Lower lobe of right lung (tissue), 2 donors: Measurements from ENCODE around the gene NECTIN2. TPM values are rescaled to one million over a fixed set of nuclear protein-coding genes. Genes with fewer than 3 reads are reported as not detected.

Source experiments
- ATAC-seq, 2 donors: fragments of 200-7000 bp; cut with Tn5 transposase; one replicate each; pipeline ENCODE4 v1.9.1; 2020 to 2022; ENCODE audit warnings: mild to moderate bottlenecking in 2 of 2, moderate library complexity in 2 of 2
- DNase-seq: peaks from one replicate; pipeline ENCODE4 v3.0.0-alpha.2; 2020
- H3K27ac ChIP-seq: fragments of 200-600 bp; one replicate; pipeline ENCODE4 v1.8.0; 2022
- H3K27me3 ChIP-seq: fragments of 200-600 bp; one replicate; pipeline ENCODE4 v1.8.0; 2022; ENCODE audit warnings: low read depth
- H3K36me3 ChIP-seq: fragments of 200-600 bp; one replicate; pipeline ENCODE4 v1.8.0; 2022; ENCODE audit warnings: mild to moderate bottlenecking
- H3K4me1 ChIP-seq: fragments of 200-600 bp; one replicate; pipeline ENCODE4 v1.8.0; 2022
- H3K4me3 ChIP-seq: fragments of 200-600 bp; one replicate; pipeline ENCODE4 v1.8.0; 2022; ENCODE audit warnings: mild to moderate bottlenecking
- H3K9me3 ChIP-seq: fragments of 200-600 bp; one replicate; pipeline ENCODE4 v1.8.0; 2022
- intact Hi-C: fragments of 100-400 bp; cut with DNase I; formaldehyde crosslinking; loops from one replicate; pipeline ENCODE4 v1.11.0; 2022
- total RNA-seq: library from RNA; stranded (reverse); fragmentation: NEBNext Ultra II Directional; extraction: Animal tissue kit (Norgen Biotek cat#: 25700); gene quantifications from one replicate; pipeline ENCODE4 v1.2.1, GENCODE V29; 2021
- TF ChIP-seq, protein P1 (sequence below): fragments of 200-600 bp; IDR thresholded peaks from one replicate; pipeline ENCODE4 v1.8.0; 2022; ENCODE audit warnings: antibody characterized with exemption, mild to moderate bottlenecking
- donor health status: DM: no; HTN: yes; CAD: no; lungs with severe emphysema.

The NECTIN2 gene
- total RNA-seq, 1 donor from 2014 or later: 75.1 TPM

DNA sequence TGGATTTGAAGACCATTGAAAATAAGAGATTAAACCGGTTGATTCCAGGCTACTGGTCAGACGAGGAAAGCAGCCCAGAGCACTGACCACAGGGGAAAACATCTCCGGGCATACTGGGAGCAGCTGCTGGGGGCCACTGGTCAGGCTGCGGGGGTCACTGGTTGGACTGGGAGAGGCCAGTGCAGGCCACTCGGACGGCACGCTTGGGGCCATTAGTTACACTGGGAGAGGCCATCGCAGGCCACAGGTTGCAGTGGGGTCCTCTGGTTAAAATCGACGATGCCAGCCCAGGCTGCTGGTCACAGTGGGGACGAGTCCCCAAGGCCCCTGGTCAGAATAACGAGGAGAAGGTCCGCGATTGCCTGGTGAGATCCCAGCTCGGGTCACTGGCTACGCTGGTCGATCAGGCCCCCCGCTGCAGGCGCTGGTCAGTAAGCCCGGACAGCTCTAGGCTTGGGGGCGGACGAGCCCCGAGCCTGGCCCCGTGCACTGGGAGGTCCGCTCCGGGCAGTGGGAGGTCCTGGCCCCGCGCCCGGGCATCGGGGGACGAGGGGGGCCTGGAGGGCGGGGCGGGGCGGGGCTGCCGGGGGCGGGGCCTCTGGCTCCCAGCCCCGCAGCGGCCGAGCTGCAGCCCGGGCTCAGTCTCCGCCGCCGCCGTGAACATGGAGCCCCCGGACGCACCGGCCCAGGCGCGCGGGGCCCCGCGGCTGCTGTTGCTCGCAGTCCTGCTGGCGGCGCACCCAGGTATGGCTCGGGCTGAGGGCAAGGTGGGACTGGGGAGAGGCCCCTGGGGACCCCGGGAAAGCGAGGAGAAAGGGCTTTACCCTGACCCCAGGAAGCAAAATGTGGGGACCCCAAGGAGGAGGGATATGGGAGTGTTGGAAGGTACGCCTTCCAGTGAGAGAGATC, 37.4 kb upstream of the NECTIN2 start, which contains the start of gene BCAM:
TSS of gene BCAM (plus strand) at position 641 of the 909 bp plus-strand sequence. CDS start at position 663, 22 bp downstream.
- Histone ChIP-seq H3K4me3 (peak within 1 kb of the TSS; percentile 71), H3K36me3 (peaks cover 21% of the 10 kb centered on the region), H3K27ac (peak within 1 kb of the TSS; percentile 80), H3K4me1 (peaks cover 35% of the 10 kb centered on the region), H3K9me3 (no peaks in the 10 kb centered on the region), H3K27me3 (no peaks in the 10 kb centered on the region)
- TF ChIP-seq, protein P1, sequence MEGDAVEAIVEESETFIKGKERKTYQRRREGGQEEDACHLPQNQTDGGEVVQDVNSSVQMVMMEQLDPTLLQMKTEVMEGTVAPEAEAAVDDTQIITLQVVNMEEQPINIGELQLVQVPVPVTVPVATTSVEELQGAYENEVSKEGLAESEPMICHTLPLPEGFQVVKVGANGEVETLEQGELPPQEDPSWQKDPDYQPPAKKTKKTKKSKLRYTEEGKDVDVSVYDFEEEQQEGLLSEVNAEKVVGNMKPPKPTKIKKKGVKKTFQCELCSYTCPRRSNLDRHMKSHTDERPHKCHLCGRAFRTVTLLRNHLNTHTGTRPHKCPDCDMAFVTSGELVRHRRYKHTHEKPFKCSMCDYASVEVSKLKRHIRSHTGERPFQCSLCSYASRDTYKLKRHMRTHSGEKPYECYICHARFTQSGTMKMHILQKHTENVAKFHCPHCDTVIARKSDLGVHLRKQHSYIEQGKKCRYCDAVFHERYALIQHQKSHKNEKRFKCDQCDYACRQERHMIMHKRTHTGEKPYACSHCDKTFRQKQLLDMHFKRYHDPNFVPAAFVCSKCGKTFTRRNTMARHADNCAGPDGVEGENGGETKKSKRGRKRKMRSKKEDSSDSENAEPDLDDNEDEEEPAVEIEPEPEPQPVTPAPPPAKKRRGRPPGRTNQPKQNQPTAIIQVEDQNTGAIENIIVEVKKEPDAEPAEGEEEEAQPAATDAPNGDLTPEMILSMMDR: no peak
- peak; percentile 83 for DNase-seq
- peak; percentile 91 for ATAC-seq
- intact Hi-C loops: no loop called here

DNA sequence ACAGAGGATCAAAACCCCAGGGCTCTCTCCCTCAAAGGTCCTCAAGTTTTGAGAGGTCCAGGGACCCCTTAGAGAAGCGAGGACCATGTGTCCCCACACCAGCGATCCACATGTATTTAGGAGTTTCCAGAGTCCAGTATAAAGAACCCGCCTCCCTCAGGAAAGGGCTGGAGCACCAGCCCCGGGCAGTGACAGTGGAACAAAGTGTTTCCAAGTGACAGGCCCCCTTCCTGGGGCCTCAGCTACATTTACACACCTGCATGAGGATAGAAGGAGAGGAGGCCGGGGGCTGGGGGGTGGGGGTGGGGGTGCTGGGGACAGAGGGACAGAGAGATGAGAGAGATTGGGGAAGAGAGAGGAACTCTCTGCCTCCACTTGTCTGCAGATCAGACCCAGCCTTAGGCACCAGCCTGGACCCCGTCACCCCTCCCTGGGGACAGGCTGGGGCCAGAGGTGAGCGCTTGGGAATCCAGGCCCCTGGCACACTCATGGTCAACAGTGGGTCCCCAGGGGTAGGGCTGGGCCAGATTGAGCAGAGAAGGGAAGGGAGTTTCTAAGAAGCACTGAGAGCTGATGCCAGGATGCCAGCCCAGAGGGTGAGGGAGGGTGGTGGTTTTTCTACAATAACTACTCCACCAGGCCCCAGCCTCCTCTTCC, 36.4 kb upstream of the NECTIN2 start:
- intact Hi-C loops: no loop called here
- H3K4me3 ChIP-seq: peak overlapping the region; percentile 71
- peaks cover 35% of the 10 kb centered on the region for H3K4me1 ChIP-seq
- H3K27me3 ChIP-seq: no peaks in the 10 kb centered on the region
- TF ChIP-seq, protein P1: no peak
- DNase-seq: no peak
- peaks cover 31% of the 10 kb centered on the region for H3K36me3 ChIP-seq
- H3K27ac ChIP-seq: peak overlapping the region; percentile 80
- H3K9me3 ChIP-seq: no peaks in the 10 kb centered on the region
- ATAC-seq: no peak

DNA sequence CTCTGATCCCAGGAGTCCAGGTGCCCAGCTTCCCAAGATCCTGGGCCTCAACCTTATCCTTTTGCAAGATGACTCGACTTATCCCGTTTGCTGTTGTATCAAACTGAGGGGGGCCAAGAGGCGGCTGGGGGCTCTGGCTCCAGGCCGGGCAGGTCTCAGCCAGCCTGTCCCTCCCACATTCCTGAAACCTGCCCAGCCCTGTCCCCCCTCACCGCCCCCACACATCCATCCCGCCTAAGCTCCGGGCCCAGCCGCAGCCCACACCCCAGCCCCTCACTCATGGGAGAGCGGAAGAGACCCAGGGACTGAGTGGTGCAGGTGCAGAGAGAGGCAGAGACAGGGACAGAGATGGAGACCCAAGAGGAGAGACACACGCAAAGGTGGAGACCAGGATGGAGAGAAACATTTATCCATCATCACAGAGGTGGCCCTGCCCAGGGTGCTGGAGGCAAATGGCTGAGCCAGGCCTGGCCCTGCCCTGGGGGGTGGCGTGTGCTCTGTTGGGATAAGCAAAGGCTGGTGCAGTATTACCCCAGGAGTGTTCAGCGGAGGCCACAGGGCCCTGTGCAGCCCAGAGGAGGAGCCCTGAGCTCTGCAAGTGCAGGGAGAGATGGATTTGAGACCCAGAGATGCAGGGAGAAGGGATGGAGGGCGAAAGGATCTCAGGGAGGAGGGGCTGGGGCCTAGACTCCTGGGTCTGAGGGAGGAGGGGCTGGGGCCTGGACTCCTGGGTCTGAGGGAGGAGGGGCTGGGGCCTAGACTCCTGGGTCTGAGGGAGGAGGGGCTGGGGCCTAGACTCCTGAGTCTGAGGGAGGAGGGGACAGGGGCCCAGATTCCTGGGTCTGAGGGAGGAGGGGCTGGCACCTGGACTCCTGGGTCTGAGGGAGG, 35.6 kb upstream of the NECTIN2 start:
- Histone ChIP-seq H3K27me3 (no peaks in the 10 kb centered on the region), H3K4me1 (peaks cover 35% of the 10 kb centered on the region), H3K27ac (peak overlapping the region; percentile 3), H3K4me3 (peak overlapping the region; percentile 71), H3K9me3 (no peaks in the 10 kb centered on the region), H3K36me3 (peaks cover 38% of the 10 kb centered on the region)
- intact Hi-C loops: no loop called here
- DNase-seq: no peak
- TF ChIP-seq, protein P1: no peak
- no peak for ATAC-seq

DNA sequence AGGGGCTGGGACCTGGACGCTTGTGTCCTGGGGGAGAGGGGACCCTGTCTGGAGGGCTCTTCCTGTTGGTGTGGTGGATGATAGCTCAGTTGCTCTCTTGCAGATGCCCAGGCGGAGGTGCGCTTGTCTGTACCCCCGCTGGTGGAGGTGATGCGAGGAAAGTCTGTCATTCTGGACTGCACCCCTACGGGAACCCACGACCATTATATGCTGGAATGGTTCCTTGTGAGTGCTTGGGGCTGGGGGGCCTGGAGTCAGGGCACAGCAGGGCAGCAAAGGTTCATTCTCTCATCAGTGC, 35.0 kb upstream of the NECTIN2 start:
- no peaks in the 10 kb centered on the region for H3K27me3 ChIP-seq
- TF ChIP-seq, protein P1: no peak
- H3K27ac ChIP-seq: no peak overlapping the region
- peaks cover 43% of the 10 kb centered on the region for H3K36me3 ChIP-seq
- intact Hi-C loops: no loop called here
- H3K4me3 ChIP-seq: no peak overlapping the region
- H3K4me1 ChIP-seq: peaks cover 35% of the 10 kb centered on the region
- H3K9me3 ChIP-seq: no peaks in the 10 kb centered on the region
- ATAC-seq (no peak), DNase-seq (no peak)

DNA sequence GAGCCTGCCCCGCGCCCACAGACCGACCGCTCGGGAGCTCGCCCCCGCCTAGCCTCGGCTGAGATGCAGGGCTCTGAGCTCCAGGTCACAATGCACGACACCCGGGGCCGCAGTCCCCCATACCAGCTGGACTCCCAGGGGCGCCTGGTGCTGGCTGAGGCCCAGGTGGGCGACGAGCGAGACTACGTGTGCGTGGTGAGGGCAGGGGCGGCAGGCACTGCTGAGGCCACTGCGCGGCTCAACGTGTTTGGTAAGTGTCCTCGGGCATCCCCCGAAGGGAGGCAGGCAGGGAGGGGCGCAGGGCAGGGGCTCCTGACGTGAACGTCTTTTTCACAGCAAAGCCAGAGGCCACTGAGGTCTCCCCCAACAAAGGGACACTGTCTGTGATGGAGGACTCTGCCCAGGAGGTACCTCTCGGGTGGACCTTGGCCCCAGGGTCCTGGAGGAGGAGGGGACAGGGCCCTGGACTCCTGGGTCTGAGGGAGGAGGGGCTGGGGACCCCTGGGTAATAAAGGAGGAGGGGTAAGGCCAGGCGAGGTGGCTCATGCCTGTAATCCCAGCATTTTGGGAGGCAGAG, 33.9 kb upstream of the NECTIN2 start:
- Histone ChIP-seq H3K4me3 (no peak overlapping the region), H3K9me3 (no peaks in the 10 kb centered on the region), H3K4me1 (peaks cover 31% of the 10 kb centered on the region), H3K27me3 (no peaks in the 10 kb centered on the region), H3K36me3 (peaks cover 43% of the 10 kb centered on the region), H3K27ac (no peak overlapping the region)
- ATAC-seq (no peak), DNase-seq (no peak)
- intact Hi-C loops: no loop called here
- TF ChIP-seq, protein P1: no peak
